HEK293 (cell line): ENCODE data around the gene GHRL.

Experiments used
- CTCF ChIA-PET: fragments of 350-600 bp; formaldehyde crosslinking; extraction: SDS; loops from one replicate; lab custom pipeline; 2021; ENCODE audit warnings: antibody characterized with exemption; lab: Yijun Ruan, JAX
- POLR2A ChIA-PET: fragments of 300-600 bp; formaldehyde crosslinking; extraction: SDS; loops from one replicate; lab custom pipeline; 2020; ENCODE audit warnings: antibody characterized with exemption, inconsistent platforms; lab: Yijun Ruan, JAX
- H3K27ac ChIP-seq: fragments of 200-500 bp; sonication (Bioruptor generic); 2 replicates; pipeline ENCODE4 v1.5.1; 2014; ENCODE audit warnings: low read depth, low read length, control low read depth, inconsistent platforms; ENCODE audit errors: extremely low read depth
- H3K36me3 ChIP-seq, 2 experiments: fragments of 200-500 bp in 1 of 2; sonication (Bioruptor generic) in 1 of 2; 1 replicate in 1 of 2; 2 replicates in 1 of 2; pipeline ENCODE4 v1.5.1; 2014 to 2017; ENCODE audit warnings: inconsistent platforms in 2 of 2, low read length in 2 of 2; ENCODE audit not compliant: control insufficient read depth in 2 of 2, insufficient read depth in 1 of 2
- H3K4me1 ChIP-seq: fragments of 200-500 bp; sonication (Bioruptor generic); 2 replicates; pipeline ENCODE4 v1.5.1; 2014; ENCODE audit warnings: mild to moderate bottlenecking, low read length, inconsistent platforms; ENCODE audit not compliant: control insufficient read depth, insufficient read depth
- H3K4me3 ChIP-seq: 2 replicates; pipeline ENCODE4 v1.5.1; 2011; ENCODE audit warnings: low read depth, mild to moderate bottlenecking, control low read depth, low read length, moderate library complexity
- H3K9me3 ChIP-seq: fragments of 200-500 bp; sonication (Bioruptor generic); 2 replicates; pipeline ENCODE4 v1.5.1; 2014; ENCODE audit warnings: low read depth, low read length, inconsistent platforms; ENCODE audit not compliant: control insufficient read depth, insufficient read depth
- GLIS2 ChIP-seq: fragments of 450-650 bp; formaldehyde crosslinking; IDR thresholded peaks from 2 replicates; pipeline ENCODE4 v1.5.1; 2016; ENCODE audit warnings: missing biosample characterization, missing genetic modification characterization
- OVOL3 ChIP-seq: fragments of 450-650 bp; formaldehyde crosslinking; IDR thresholded peaks from 2 replicates; pipeline ENCODE4 v1.5.1; 2016; ENCODE audit warnings: missing biosample characterization, missing genetic modification characterization
- REPIN1 ChIP-seq: fragments of 450-650 bp; formaldehyde crosslinking; IDR thresholded peaks from 2 replicates; pipeline ENCODE4 v1.5.1; 2017; ENCODE audit warnings: missing biosample characterization, missing genetic modification characterization, low read depth
- SCRT2 ChIP-seq: fragments of 450-650 bp; formaldehyde crosslinking; IDR thresholded peaks from 2 replicates; pipeline ENCODE4 v1.5.1; 2016; ENCODE audit warnings: missing biosample characterization, missing genetic modification characterization
- ZFP69B ChIP-seq: fragments of 450-650 bp; formaldehyde crosslinking; IDR thresholded peaks from 2 replicates; pipeline ENCODE4 v1.5.1; 2016; ENCODE audit warnings: missing biosample characterization, missing genetic modification characterization
- ZNF10 ChIP-seq: fragments of 450-650 bp; formaldehyde crosslinking; IDR thresholded peaks from 2 replicates; pipeline ENCODE4 v1.5.1; 2017; ENCODE audit warnings: missing biosample characterization, missing genetic modification characterization
- ZNF121 ChIP-seq: fragments of 450-650 bp; formaldehyde crosslinking; IDR thresholded peaks from 2 replicates; pipeline ENCODE4 v1.5.1; 2016; ENCODE audit warnings: missing biosample characterization, missing genetic modification characterization
- ZNF311 ChIP-seq: fragments of 450-650 bp; formaldehyde crosslinking; IDR thresholded peaks from 2 replicates; pipeline ENCODE4 v1.5.1; 2017; ENCODE audit warnings: missing biosample characterization, missing genetic modification characterization, borderline replicate concordance
- ZNF426 ChIP-seq: fragments of 450-650 bp; formaldehyde crosslinking; IDR thresholded peaks from 2 replicates; pipeline ENCODE4 v1.5.1; 2017; ENCODE audit warnings: missing biosample characterization, missing genetic modification characterization, mild to moderate bottlenecking, inconsistent platforms, moderate library complexity
- ZNF561 ChIP-seq: fragments of 450-650 bp; IDR thresholded peaks from 2 replicates; pipeline ENCODE4 v1.5.1; 2018; ENCODE audit warnings: missing biosample characterization, missing genetic modification characterization, borderline replicate concordance
- ZNF701 ChIP-seq: fragments of 450-650 bp; formaldehyde crosslinking; IDR thresholded peaks from 2 replicates; pipeline ENCODE4 v1.5.1; 2016; ENCODE audit warnings: missing biosample characterization, missing genetic modification characterization
- ZNF776 ChIP-seq: fragments of 450-650 bp; formaldehyde crosslinking; IDR thresholded peaks from 2 replicates; pipeline ENCODE4 v1.5.0; 2017; ENCODE audit warnings: missing biosample characterization, missing genetic modification characterization, borderline replicate concordance
- ZNF791 ChIP-seq: fragments of 450-650 bp; formaldehyde crosslinking; IDR thresholded peaks from 2 replicates; pipeline ENCODE4 v1.5.1; 2016; ENCODE audit warnings: missing biosample characterization, missing genetic modification characterization
- TF ChIP-seq, protein P1 (sequence below): IDR thresholded peaks from 2 replicates; pipeline ENCODE4 v1.6.1; 2011; ENCODE audit warnings: mild to moderate bottlenecking, low read depth, low read length, borderline replicate concordance
- TF ChIP-seq, protein P2 (sequence below): fragments of 450-650 bp; formaldehyde crosslinking; IDR thresholded peaks from 2 replicates; pipeline ENCODE4 v1.5.1; 2016; ENCODE audit warnings: missing biosample characterization, missing genetic modification characterization
- TF ChIP-seq, protein P3 (sequence below): fragments of 450-650 bp; formaldehyde crosslinking; IDR thresholded peaks from 2 replicates; pipeline ENCODE4 v1.5.1; 2017; ENCODE audit warnings: missing biosample characterization, missing genetic modification characterization
- TF ChIP-seq, protein P4 (sequence below): fragments of 450-650 bp; formaldehyde crosslinking; IDR thresholded peaks from 2 replicates; pipeline ENCODE4 v1.5.1; 2016; ENCODE audit warnings: missing biosample characterization, missing genetic modification characterization
- TF ChIP-seq, protein P5 (sequence below): fragments of 450-650 bp; formaldehyde crosslinking; optimal IDR thresholded peaks from 2 replicates; pipeline ENCODE3; 2016; ENCODE audit warnings: missing biosample characterization, mild to moderate bottlenecking, missing genetic modification characterization

GHRL gene

DNA sequence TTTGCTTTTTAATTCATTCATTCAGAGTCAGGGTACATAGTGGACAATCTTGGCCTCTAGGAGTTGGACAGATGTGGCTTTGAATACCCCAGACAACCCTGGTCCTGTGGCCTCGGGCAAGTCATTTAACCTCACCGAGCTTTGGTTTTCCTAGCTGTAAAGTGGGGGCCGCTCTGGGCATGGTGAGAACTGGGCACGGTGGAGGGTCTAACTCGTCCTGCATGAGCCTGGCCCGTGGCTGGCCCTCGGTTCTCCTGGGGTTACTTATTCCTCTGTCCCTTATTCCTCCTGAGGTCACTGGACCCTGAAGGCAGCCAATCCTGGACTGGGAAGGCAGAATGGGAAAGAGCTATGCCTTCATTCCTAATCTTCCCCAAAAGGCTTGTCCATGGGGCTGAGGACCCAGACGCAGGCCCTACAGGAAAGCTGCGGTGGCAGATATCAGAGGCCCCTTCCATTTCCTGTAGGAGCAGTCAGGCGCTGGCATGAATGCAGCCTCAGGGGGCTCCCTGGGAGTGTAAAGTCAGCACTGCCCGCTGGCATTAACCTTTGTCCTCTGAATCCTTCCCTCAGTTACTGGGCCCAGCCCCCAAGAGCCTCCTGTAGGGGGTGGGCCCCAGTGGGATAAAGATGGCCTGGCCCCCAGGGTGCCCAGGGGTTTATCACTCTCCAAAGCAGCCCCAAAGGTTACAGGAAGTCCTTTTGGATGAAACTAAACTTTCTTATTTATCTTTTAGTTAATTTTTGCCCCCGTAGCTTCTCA lies 46.0 kb upstream of the GHRL start:
- Histone ChIP-seq H3K36me3 (no peaks in the 10 kb centered on the region), H3K4me3 (no peak overlapping the region), H3K27ac (no peak overlapping the region), H3K4me1 (no peaks in the 10 kb centered on the region)
- CTCF ChIA-PET: no interaction called here
- POLR2A ChIA-PET: no interaction called here
- TF ChIP-seq, protein P1, sequence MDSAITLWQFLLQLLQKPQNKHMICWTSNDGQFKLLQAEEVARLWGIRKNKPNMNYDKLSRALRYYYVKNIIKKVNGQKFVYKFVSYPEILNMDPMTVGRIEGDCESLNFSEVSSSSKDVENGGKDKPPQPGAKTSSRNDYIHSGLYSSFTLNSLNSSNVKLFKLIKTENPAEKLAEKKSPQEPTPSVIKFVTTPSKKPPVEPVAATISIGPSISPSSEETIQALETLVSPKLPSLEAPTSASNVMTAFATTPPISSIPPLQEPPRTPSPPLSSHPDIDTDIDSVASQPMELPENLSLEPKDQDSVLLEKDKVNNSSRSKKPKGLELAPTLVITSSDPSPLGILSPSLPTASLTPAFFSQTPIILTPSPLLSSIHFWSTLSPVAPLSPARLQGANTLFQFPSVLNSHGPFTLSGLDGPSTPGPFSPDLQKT: no peak
- TF ChIP-seq ZNF701 (tag by site-specific recombination) (no peak), ZFP69B (tag by site-specific recombination) (no peak), ZNF776 (tag by site-specific recombination) (no peak), ZNF311 (tag by site-specific recombination) (no peak), ZNF121 (no peak), ZNF10 (tag by site-specific recombination) (no peak), OVOL3 (tag by site-specific recombination) (no peak)
- TF ChIP-seq, protein P2, sequence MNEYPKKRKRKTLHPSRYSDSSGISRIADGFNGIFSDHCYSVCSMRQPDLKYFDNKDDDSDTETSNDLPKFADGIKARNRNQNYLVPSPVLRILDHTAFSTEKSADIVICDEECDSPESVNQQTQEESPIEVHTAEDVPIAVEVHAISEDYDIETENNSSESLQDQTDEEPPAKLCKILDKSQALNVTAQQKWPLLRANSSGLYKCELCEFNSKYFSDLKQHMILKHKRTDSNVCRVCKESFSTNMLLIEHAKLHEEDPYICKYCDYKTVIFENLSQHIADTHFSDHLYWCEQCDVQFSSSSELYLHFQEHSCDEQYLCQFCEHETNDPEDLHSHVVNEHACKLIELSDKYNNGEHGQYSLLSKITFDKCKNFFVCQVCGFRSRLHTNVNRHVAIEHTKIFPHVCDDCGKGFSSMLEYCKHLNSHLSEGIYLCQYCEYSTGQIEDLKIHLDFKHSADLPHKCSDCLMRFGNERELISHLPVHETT (tag by site-specific recombination): no peak
- TF ChIP-seq, all 188 proteins: peak for 0
- no peaks in the 10 kb centered on the region for H3K9me3 ChIP-seq

DNA sequence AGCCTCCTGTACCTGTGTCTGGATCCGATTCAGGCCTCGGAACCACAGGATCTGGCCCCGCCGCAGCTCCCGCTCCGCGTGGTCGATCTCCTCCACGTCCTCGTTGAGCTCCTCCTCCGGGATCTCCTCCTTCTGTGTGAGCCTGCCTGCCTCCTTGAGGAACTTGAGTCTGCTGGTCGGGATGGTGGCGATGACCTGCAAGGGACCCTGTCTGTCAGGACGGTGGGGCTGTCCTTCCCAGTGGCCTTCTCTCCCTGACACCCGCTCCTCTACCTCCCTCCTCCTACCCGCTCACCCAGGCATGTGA lies 45.4 kb upstream of the GHRL start:
- POLR2A ChIA-PET: no interaction called here
- Histone ChIP-seq H3K4me3 (no peak overlapping the region), H3K36me3 (no peaks in the 10 kb centered on the region), H3K27ac (no peak overlapping the region), H3K9me3 (no peaks in the 10 kb centered on the region)
- TF ChIP-seq ZNF561 (no peak), REPIN1 (tag by site-specific recombination) (no peak), ZNF791 (no peak), SCRT2 (tag by site-specific recombination) (no peak), GLIS2 (tag by site-specific recombination) (no peak), ZNF426 (tag by site-specific recombination) (no peak)
- TF ChIP-seq, protein P3, sequence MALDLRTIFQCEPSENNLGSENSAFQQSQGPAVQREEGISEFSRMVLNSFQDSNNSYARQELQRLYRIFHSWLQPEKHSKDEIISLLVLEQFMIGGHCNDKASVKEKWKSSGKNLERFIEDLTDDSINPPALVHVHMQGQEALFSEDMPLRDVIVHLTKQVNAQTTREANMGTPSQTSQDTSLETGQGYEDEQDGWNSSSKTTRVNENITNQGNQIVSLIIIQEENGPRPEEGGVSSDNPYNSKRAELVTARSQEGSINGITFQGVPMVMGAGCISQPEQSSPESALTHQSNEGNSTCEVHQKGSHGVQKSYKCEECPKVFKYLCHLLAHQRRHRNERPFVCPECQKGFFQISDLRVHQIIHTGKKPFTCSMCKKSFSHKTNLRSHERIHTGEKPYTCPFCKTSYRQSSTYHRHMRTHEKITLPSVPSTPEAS (tag by site-specific recombination): no peak
- TF ChIP-seq, protein P4, sequence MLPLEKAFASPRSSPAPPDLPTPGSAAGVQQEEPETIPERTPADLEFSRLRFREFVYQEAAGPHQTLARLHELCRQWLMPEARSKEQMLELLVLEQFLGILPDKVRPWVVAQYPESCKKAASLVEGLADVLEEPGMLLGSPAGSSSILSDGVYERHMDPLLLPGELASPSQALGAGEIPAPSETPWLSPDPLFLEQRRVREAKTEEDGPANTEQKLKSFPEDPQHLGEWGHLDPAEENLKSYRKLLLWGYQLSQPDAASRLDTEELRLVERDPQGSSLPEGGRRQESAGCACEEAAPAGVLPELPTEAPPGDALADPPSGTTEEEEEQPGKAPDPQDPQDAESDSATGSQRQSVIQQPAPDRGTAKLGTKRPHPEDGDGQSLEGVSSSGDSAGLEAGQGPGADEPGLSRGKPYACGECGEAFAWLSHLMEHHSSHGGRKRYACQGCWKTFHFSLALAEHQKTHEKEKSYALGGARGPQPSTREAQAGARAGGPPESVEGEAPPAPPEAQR (tag by site-specific recombination): no peak
- TF ChIP-seq, protein P5, sequence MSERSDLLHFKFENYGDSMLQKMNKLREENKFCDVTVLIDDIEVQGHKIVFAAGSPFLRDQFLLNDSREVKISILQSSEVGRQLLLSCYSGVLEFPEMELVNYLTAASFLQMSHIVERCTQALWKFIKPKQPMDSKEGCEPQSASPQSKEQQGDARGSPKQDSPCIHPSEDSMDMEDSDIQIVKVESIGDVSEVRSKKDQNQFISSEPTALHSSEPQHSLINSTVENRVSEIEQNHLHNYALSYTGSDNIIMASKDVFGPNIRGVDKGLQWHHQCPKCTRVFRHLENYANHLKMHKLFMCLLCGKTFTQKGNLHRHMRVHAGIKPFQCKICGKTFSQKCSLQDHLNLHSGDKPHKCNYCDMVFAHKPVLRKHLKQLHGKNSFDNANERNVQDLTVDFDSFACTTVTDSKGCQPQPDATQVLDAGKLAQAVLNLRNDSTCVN (tag by site-specific recombination): no peak
- TF ChIP-seq, all 188 proteins: peak for 0
- no peaks in the 10 kb centered on the region for H3K4me1 ChIP-seq
- CTCF ChIA-PET: interaction anchor here (0.6 kb wide), 1 partner anchor 9 kb away, joined by 3 read pairs; no protein-coding TSS in a partner anchor
